ENCODE data around the gene DDX20.
"Not testable (repeated sequence)": the region's sequence is repeated elsewhere in the genome, so short reads cannot be mapped to it uniquely, and the experiment has no call there.

The DDX20 gene

DNA sequence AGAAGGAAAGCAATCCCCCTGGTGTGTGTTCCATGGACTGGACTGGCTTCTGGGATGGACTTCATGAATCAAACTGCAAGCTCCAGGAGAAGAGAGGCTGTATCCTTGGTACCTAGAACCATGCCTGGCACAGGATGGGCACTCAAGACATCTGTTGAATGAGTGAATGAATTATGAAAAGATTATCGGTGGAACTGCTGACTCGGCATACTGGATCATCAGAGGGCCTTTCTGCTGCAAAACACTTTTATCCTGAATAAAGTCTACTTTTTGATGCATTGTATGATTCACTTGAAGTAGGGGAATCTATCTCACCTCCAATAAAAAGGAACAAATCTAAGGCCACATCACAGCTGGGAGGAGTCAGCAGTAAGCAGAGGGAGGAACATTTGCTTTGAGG, 42.9 kb downstream of the DDX20 start:
- H3K4me3 ChIP-seq (ENCODE audit: low read depth, low read length): no peak overlapping the region
- no peak for DNase-seq (ENCODE audit: low read depth)
- TF ChIP-seq, protein P1, sequence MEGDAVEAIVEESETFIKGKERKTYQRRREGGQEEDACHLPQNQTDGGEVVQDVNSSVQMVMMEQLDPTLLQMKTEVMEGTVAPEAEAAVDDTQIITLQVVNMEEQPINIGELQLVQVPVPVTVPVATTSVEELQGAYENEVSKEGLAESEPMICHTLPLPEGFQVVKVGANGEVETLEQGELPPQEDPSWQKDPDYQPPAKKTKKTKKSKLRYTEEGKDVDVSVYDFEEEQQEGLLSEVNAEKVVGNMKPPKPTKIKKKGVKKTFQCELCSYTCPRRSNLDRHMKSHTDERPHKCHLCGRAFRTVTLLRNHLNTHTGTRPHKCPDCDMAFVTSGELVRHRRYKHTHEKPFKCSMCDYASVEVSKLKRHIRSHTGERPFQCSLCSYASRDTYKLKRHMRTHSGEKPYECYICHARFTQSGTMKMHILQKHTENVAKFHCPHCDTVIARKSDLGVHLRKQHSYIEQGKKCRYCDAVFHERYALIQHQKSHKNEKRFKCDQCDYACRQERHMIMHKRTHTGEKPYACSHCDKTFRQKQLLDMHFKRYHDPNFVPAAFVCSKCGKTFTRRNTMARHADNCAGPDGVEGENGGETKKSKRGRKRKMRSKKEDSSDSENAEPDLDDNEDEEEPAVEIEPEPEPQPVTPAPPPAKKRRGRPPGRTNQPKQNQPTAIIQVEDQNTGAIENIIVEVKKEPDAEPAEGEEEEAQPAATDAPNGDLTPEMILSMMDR (conservative IDR thresholded peaks at IDR 0.05; ENCODE audit: low read depth, low read length): no peak

DNA sequence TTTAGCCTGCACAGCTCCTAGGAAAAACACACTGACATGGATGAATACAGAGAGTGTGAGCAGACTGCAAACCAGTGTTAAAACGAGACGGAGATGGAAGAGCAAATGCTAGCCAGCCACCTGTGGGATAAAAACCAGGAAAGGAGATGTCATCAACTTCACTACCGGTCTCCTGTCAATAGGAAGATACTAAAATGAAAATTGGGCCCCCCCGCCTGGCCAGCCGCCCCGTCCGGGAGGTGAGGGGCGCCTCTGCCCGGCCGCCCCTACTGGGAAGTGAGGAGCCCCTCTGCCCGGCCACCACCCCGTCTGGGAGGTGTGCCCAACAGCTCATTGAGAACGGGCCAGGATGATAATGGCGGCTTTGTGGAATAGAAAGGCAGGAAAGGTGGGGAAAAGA, 44.0 kb downstream of the DDX20 start:
- DNase-seq (ENCODE audit: low read depth); H3K4me3 ChIP-seq (ENCODE audit: low read depth, low read length): not testable (repeated sequence)

GRCh38 chr1:111801071-111801850, 45.6 kb downstream of the DDX20 start:
- no peak overlapping the region for H3K4me3 ChIP-seq (ENCODE audit: low read depth, low read length)
- TF ChIP-seq, protein P1 (conservative IDR thresholded peaks at IDR 0.05; ENCODE audit: low read depth, low read length): no peak
- DNase-seq (ENCODE audit: low read depth): no peak

GRCh38 chr1:111802110-111802509, 46.4 kb downstream of the DDX20 start:
- TF ChIP-seq, protein P1 (conservative IDR thresholded peaks at IDR 0.05; ENCODE audit: low read depth, low read length): no peak
- no peak overlapping the region for H3K4me3 ChIP-seq (ENCODE audit: low read depth, low read length)
- no peak for DNase-seq (ENCODE audit: low read depth)

DNA sequence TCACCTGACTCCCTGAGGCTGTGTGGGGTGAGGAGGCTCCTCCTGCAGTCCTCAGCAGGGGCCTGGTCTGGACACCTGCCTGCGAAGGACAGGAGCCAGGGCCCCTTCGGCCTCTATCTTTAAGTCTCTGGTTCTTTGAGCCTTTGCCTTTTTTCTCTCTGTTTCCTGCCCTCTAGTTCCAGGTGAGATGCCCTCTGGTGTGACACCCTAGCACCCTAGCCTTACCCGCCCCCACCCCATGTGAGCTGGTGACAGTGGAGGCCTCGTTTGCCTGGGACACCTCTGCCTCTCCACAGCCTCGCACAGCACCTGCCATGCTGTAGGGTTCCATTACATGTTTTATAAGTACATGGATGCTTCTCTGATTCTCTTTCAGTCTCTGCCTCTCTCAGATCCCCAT, 47.3 kb downstream of the DDX20 start:
- TF ChIP-seq, protein P1 (conservative IDR thresholded peaks at IDR 0.05; ENCODE audit: low read depth, low read length): no peak
- H3K4me3 ChIP-seq (ENCODE audit: low read depth, low read length): no peak overlapping the region
- DNase-seq (ENCODE audit: low read depth): no peak

GRCh38 chr1:111803951-111804350, 48.2 kb downstream of the DDX20 start:
- TF ChIP-seq, protein P1 (conservative IDR thresholded peaks at IDR 0.05; ENCODE audit: low read depth, low read length): no peak
- no peak for DNase-seq (ENCODE audit: low read depth)

DNA sequence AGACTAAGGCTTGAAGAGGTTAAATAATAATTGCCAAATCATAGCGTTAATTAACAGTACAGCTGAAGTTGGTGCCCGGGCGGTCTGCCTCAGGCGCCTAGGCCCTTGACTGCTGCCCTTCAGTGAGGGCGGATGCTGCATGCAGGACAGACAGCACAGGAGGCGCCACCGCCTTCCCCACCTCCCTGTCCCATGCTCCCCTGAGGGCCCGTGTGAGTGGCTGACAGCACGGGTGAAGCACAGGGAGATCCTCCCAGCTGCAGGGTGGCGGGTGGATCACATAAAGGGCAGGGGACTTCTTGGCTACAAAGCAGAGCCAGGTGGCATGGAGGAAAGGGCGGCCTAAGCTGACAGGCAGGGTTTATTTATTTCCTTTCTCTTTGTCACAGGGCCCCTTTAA, 49.1 kb downstream of the DDX20 start:
- TF ChIP-seq, protein P1 (conservative IDR thresholded peaks at IDR 0.05; ENCODE audit: low read depth, low read length): no peak

More at GRCh38 chr1:111803951-111804350, 48.2 kb downstream of the DDX20 start:
- no peak overlapping the region for H3K4me3 ChIP-seq (ENCODE audit: low read depth, low read length)

More for the DNA sequence above, 49.1 kb downstream of the DDX20 start:
- no peak overlapping the region for H3K4me3 ChIP-seq (ENCODE audit: low read depth, low read length)
- DNase-seq (ENCODE audit: low read depth): no peak
